DOHH2 (cell line): ENCODE data around the gene CTNNAL1.

Source experiments
- EZH2phosphoT487 ChIP-seq: fragments of 200-600 bp; sonication (generic); IDR thresholded peaks from 2 replicates; pipeline ENCODE4 v1.6.1; 2017; ENCODE audit warnings: borderline replicate concordance, mild to moderate bottlenecking, antibody characterized with exemption, low read length, moderate library complexity, mixed read lengths
- TF ChIP-seq, protein P1 (sequence below): fragments of 200-600 bp; sonication (generic); IDR thresholded peaks from one replicate; pipeline ENCODE4 v1.5.1; 2014; ENCODE audit warnings: antibody characterized with exemption, mild to moderate bottlenecking, low read depth, low read length; ENCODE audit not compliant: poor library complexity, severe bottlenecking

GRCh38 chr9:108997112-108997511, 16.2 kb downstream of the CTNNAL1 start:
- TF ChIP-seq, protein P1, sequence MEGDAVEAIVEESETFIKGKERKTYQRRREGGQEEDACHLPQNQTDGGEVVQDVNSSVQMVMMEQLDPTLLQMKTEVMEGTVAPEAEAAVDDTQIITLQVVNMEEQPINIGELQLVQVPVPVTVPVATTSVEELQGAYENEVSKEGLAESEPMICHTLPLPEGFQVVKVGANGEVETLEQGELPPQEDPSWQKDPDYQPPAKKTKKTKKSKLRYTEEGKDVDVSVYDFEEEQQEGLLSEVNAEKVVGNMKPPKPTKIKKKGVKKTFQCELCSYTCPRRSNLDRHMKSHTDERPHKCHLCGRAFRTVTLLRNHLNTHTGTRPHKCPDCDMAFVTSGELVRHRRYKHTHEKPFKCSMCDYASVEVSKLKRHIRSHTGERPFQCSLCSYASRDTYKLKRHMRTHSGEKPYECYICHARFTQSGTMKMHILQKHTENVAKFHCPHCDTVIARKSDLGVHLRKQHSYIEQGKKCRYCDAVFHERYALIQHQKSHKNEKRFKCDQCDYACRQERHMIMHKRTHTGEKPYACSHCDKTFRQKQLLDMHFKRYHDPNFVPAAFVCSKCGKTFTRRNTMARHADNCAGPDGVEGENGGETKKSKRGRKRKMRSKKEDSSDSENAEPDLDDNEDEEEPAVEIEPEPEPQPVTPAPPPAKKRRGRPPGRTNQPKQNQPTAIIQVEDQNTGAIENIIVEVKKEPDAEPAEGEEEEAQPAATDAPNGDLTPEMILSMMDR: no peak
- no peak for TF ChIP-seq EZH2phosphoT487
